OCI-LY1 (cell line): ENCODE measurements around the gene ITSN1.

Experiments
- H2AFZ ChIP-seq: fragments of 200-600 bp; sonication (generic), shearing (Covaris generic); 2 replicates; pipeline ENCODE4 v1.6.0; 2014; ENCODE audit warnings: antibody characterized with exemption, mild to moderate bottlenecking, low read length
- H3F3A ChIP-seq: fragments of 200-600 bp; sonication (generic), shearing (Covaris generic); 2 replicates; pipeline ENCODE4 v1.6.0; 2014; ENCODE audit warnings: mild to moderate bottlenecking, antibody characterized with exemption, low read length, moderate library complexity; ENCODE audit not compliant: insufficient read depth
- H3K27ac ChIP-seq: fragments of 200-600 bp; sonication (generic); 2 replicates; pipeline ENCODE4 v1.5.1; 2014; ENCODE audit warnings: low read length, mixed run types, mild to moderate bottlenecking, low read depth; ENCODE audit not compliant: poor library complexity, severe bottlenecking
- H3K27me3 ChIP-seq: fragments of 200-600 bp; sonication (generic); 2 replicates; pipeline ENCODE4 v1.6.0; 2014; ENCODE audit warnings: antibody characterized with exemption, mild to moderate bottlenecking, low read length, moderate library complexity; ENCODE audit not compliant: insufficient read depth
- H3K36me3 ChIP-seq: fragments of 200-600 bp; sonication (generic); 2 replicates; pipeline ENCODE4 v1.6.1; 2014; ENCODE audit warnings: mild to moderate bottlenecking, antibody characterized with exemption, low read length, moderate library complexity, mixed read lengths; ENCODE audit not compliant: insufficient read depth
- H3K4me1 ChIP-seq: fragments of 200-600 bp; sonication (generic); 2 replicates; pipeline ENCODE4 v1.5.1; 2014; ENCODE audit warnings: mild to moderate bottlenecking, low read length, moderate library complexity; ENCODE audit not compliant: insufficient read depth, severe bottlenecking
- H3K4me2 ChIP-seq: fragments of 200-600 bp; sonication (generic), shearing (Covaris generic); 2 replicates; pipeline ENCODE4 v1.6.1; 2014; ENCODE audit warnings: low read length
- H3K4me3 ChIP-seq: fragments of 200-600 bp; sonication (generic); 2 replicates; pipeline ENCODE4 v1.5.1; 2014; ENCODE audit warnings: low read length, low read depth, mild to moderate bottlenecking, mixed read lengths; ENCODE audit not compliant: poor library complexity, severe bottlenecking
- H3K79me2 ChIP-seq: fragments of 200-600 bp; shearing (Covaris generic); 2 replicates; pipeline ENCODE4 v1.6.1; 2016; ENCODE audit warnings: mixed run types, low read length, mixed read lengths; ENCODE audit not compliant: insufficient read depth
- H3K9ac ChIP-seq: fragments of 200-600 bp; sonication (generic), shearing (Covaris generic); 2 replicates; pipeline ENCODE4 v1.6.1; 2014; ENCODE audit warnings: mild to moderate bottlenecking, low read length, mixed read lengths
- H3K9me2 ChIP-seq: fragments of 200-600 bp; sonication (generic), shearing (Covaris generic); 2 replicates; pipeline ENCODE4 v1.6.1; 2014; ENCODE audit warnings: low read depth, mild to moderate bottlenecking, low read length, mixed read lengths
- H3K9me3 ChIP-seq: fragments of 200-600 bp; shearing (Covaris generic); 2 replicates; pipeline ENCODE4 v1.6.1; 2014; ENCODE audit warnings: low read length, mixed read lengths
- H4K20me1 ChIP-seq: fragments of 200-600 bp; sonication (generic), shearing (Covaris generic); 2 replicates; pipeline ENCODE4 v1.6.0; 2016; ENCODE audit warnings: mild to moderate bottlenecking, low read length; ENCODE audit not compliant: insufficient read depth
- CTCF ChIP-seq: fragments of 200-600 bp; sonication (generic), shearing (Covaris generic); IDR thresholded peaks from 2 replicates; pipeline ENCODE4 v1.5.1; 2017; ENCODE audit warnings: mild to moderate bottlenecking, antibody characterized with exemption, low read length, moderate library complexity, mixed read lengths
- EZH2 ChIP-seq: fragments of 200-600 bp; sonication (generic), shearing (Covaris generic); IDR thresholded peaks from 2 replicates; pipeline ENCODE4 v1.8.0; 2017; ENCODE audit warnings: borderline replicate concordance, mixed run types, mild to moderate bottlenecking, antibody characterized with exemption, low read length, moderate library complexity, mixed read lengths

Gene ITSN1

GRCh38 chr21:33732038-33732437, 89.7 kb downstream of the ITSN1 start:
- H3K4me1 ChIP-seq = no peaks in the 10 kb centered on the region
- no peaks in the 10 kb centered on the region for H3K9me2 ChIP-seq
- no peaks in the 10 kb centered on the region for H3K27me3 ChIP-seq
- no peak overlapping the region for H3K4me2 ChIP-seq
- H2AFZ ChIP-seq = no peak overlapping the region
- no peak overlapping the region for H3K27ac ChIP-seq
- no peak overlapping the region for H3K9ac ChIP-seq
- H3K4me3 ChIP-seq = no peak overlapping the region
- H4K20me1 ChIP-seq = no peaks in the 10 kb centered on the region
- H3K9me3 ChIP-seq = no peaks in the 10 kb centered on the region
- H3K36me3 ChIP-seq = no peaks in the 10 kb centered on the region
- H3K79me2 ChIP-seq = no peaks in the 10 kb centered on the region
- H3F3A ChIP-seq = no peaks in the 10 kb centered on the region
- TF ChIP-seq EZH2 = no peak
- no peak for TF ChIP-seq CTCF

- Histone ChIP-seq H3K4me2 (no peak overlapping the region), H3F3A (no peaks in the 10 kb centered on the region), H3K27me3 (no peaks in the 10 kb centered on the region), H3K4me3 (no peak overlapping the region), H3K9ac (no peak overlapping the region), H3K79me2 (no peaks in the 10 kb centered on the region), H4K20me1 (no peaks in the 10 kb centered on the region), H3K9me3 (no peaks in the 10 kb centered on the region), H3K9me2 (no peaks in the 10 kb centered on the region), H3K27ac (no peak overlapping the region), H2AFZ (no peak overlapping the region), H3K36me3 (no peaks in the 10 kb centered on the region), H3K4me1 (no peaks in the 10 kb centered on the region)
- TF ChIP-seq CTCF (no peak), EZH2 (no peak)
These were observed 91.3 kb downstream of the ITSN1 start for GRCh38 chr21:33733601-33734000.

GRCh38 chr21:33734291-33734690, 92.0 kb downstream of the ITSN1 start:
- H2AFZ ChIP-seq = no peak overlapping the region
- H3K9me2 ChIP-seq = no peaks in the 10 kb centered on the region
- no peaks in the 10 kb centered on the region for H3K27me3 ChIP-seq
- H3K4me3 ChIP-seq = no peak overlapping the region
- no peaks in the 10 kb centered on the region for H3K9me3 ChIP-seq
- TF ChIP-seq CTCF (no peak), EZH2 (no peak)
- no peaks in the 10 kb centered on the region for H3K79me2 ChIP-seq
- H3K4me1 ChIP-seq = no peaks in the 10 kb centered on the region
- no peaks in the 10 kb centered on the region for H4K20me1 ChIP-seq
- H3F3A ChIP-seq = no peaks in the 10 kb centered on the region
- no peak overlapping the region for H3K9ac ChIP-seq
- no peak overlapping the region for H3K27ac ChIP-seq
- H3K4me2 ChIP-seq = no peak overlapping the region
- H3K36me3 ChIP-seq = no peaks in the 10 kb centered on the region
